Peyer's patch (tissue), 4 donors: ENCODE measurements around the gene RPS2. TPM values are rescaled to one million over a fixed set of nuclear protein-coding genes. Genes with fewer than 3 reads are reported as not detected.

Experiments used
- DNase-seq, 3 donors: peaks; one replicate each; pipeline ENCODE4 v3.0.0-alpha.2; 2017 to 2019
- H3K27ac ChIP-seq, 4 donors: fragments of 200-600 bp; sonication (generic); one replicate each; pipeline ENCODE4 v1.5.1; 2016 to 2019
- H3K27me3 ChIP-seq, 2 donors: fragments of 200-600 bp; sonication (generic); one replicate each; pipeline ENCODE4 v1.5.1; 2019
- H3K36me3 ChIP-seq, 3 donors: fragments of 200-600 bp; sonication (generic); one replicate each; pipeline ENCODE4 v1.5.1; 2016 to 2019
- H3K4me1 ChIP-seq, 4 donors: fragments of 200-600 bp; sonication (generic); one replicate each; pipeline ENCODE4 v1.5.1; 2016 to 2019
- H3K4me3 ChIP-seq, 4 donors: fragments of 200-600 bp; sonication (generic); 1 replicate in 3 of 4; 2 replicates in 1 of 4; pipeline ENCODE4 v1.5.1; 2016 to 2019; ENCODE audit warnings: mild to moderate bottlenecking in 1 of 4
- H3K9me3 ChIP-seq, 4 donors: fragments of 200-600 bp; sonication (generic); one replicate each; pipeline ENCODE4 v1.5.1; 2016 to 2019; ENCODE audit warnings: mild to moderate bottlenecking in 1 of 4
- CTCF ChIP-seq, 6 experiments: fragments of 450-650 bp in 4 of 6; fragments of 200-600 bp in 2 of 6; sonication (generic) in 1 of 6; IDR thresholded peaks; one replicate each; pipeline ENCODE4 v1.5.1; 2017 to 2019; ENCODE audit warnings: antibody characterized with exemption in 6 of 6, mild to moderate bottlenecking in 3 of 6, moderate library complexity in 1 of 6
- POLR2A ChIP-seq, 2 donors: fragments of 450-650 bp; IDR thresholded peaks; one replicate each; pipeline ENCODE4 v1.5.1; 2017; ENCODE audit warnings: antibody characterized with exemption in 2 of 2, mild to moderate bottlenecking in 2 of 2, moderate library complexity in 2 of 2
- total RNA-seq, 4 donors: library from RNA; depleted of rRNA; stranded (reverse); fragments of >200 nt; gene quantifications; one replicate each; pipeline ENCODE4 v1.1.0, GENCODE V29; 2016

The RPS2 gene
- total RNA-seq, 4 donors from 2014 or later: 736 to 1,881 (median 1,543) TPM

GRCh38 chr16:1979271-1980029, 14.8 kb upstream of the RPS2 start:
- Histone ChIP-seq H3K4me1 (peaks cover 0 to 45% (median 8%) of the 10 kb centered on the region in 4 donors), H3K4me3 (peak overlapping the region in 3 of 4 donors; percentile 21 to 72 (median 61)), H3K36me3 (peaks cover 0 to 41% (median 0%) of the 10 kb centered on the region in 3 donors), H3K9me3 (no peaks in the 10 kb centered on the region), H3K27me3 (no peaks in the 10 kb centered on the region), H3K27ac (peak overlapping the region in 3 of 4 donors; percentile 77 to 88 (median 88))
- TF ChIP-seq CTCF (IDR thresholded peaks at IDR 0.05) (peak in 1 of 6 experiments; percentile 2), POLR2A (IDR thresholded peaks at IDR 0.05) (peak; percentile 79 to 80)
- DNase-seq: peak in 2 of 3 donors; percentile 92 to 96

GRCh38 chr16:1978476-1979120, 14.0 kb upstream of the RPS2 start:
- Histone ChIP-seq H3K4me1 (peaks cover 0 to 46% (median 6%) of the 10 kb centered on the region in 4 donors), H3K4me3 (peak overlapping the region in 3 of 4 donors; percentile 21 to 72 (median 61)), H3K9me3 (no peaks in the 10 kb centered on the region), H3K27me3 (no peaks in the 10 kb centered on the region), H3K36me3 (peaks cover 0 to 47% (median 0%) of the 10 kb centered on the region in 3 donors), H3K27ac (peak overlapping the region in 3 of 4 donors; percentile 77 to 88 (median 88))
- TF ChIP-seq CTCF (IDR thresholded peaks at IDR 0.05): no peak
- no peak for TF ChIP-seq POLR2A (IDR thresholded peaks at IDR 0.05)
- DNase-seq: peak in 1 of 3 donors; percentile 57

GRCh38 chr16:1977875-1978268, 13.2 kb upstream of the RPS2 start:
- H3K9me3 ChIP-seq: no peaks in the 10 kb centered on the region
- no peak for TF ChIP-seq CTCF (IDR thresholded peaks at IDR 0.05)
- no peak for TF ChIP-seq POLR2A (IDR thresholded peaks at IDR 0.05)
- peaks cover 0 to 47% (median 0%) of the 10 kb centered on the region in 3 donors for H3K36me3 ChIP-seq
- peaks cover under 1 to 46% (median 5%) of the 10 kb centered on the region in 4 donors for H3K4me1 ChIP-seq
- no peak overlapping the region for H3K27ac ChIP-seq
- no peak for DNase-seq
- no peaks in the 10 kb centered on the region for H3K27me3 ChIP-seq
- no peak overlapping the region for H3K4me3 ChIP-seq

GRCh38 chr16:1976951-1977874, 12.6 kb upstream of the RPS2 start:
- Histone ChIP-seq H3K27ac (no peak overlapping the region), H3K4me1 (peaks cover 3 to 45% (median 11%) of the 10 kb centered on the region in 4 donors), H3K36me3 (peaks cover 0 to 47% (median 0%) of the 10 kb centered on the region in 3 donors), H3K27me3 (no peaks in the 10 kb centered on the region), H3K9me3 (no peaks in the 10 kb centered on the region), H3K4me3 (no peak overlapping the region)
- TF ChIP-seq POLR2A (IDR thresholded peaks at IDR 0.05): no peak
- TF ChIP-seq CTCF (IDR thresholded peaks at IDR 0.05): no peak
- DNase-seq: no peak

GRCh38 chr16:1976216-1976520, 11.5 kb upstream of the RPS2 start:
- H3K4me1 ChIP-seq: peaks cover 3 to 38% (median 13%) of the 10 kb centered on the region in 4 donors
- H3K27ac ChIP-seq: no peak overlapping the region
- H3K27me3 ChIP-seq: no peaks in the 10 kb centered on the region
- H3K9me3 ChIP-seq: no peaks in the 10 kb centered on the region
- TF ChIP-seq POLR2A (IDR thresholded peaks at IDR 0.05) (no peak), CTCF (IDR thresholded peaks at IDR 0.05) (no peak)
- no peak overlapping the region for H3K4me3 ChIP-seq
- peaks cover 0 to 47% (median 0%) of the 10 kb centered on the region in 3 donors for H3K36me3 ChIP-seq
- no peak for DNase-seq
